Measurements from ENCODE around the gene BEAN1. TPM values are rescaled to one million over a fixed set of nuclear protein-coding genes. Genes with fewer than 3 reads are reported as not detected.

BEAN1 gene
- total RNA-seq, 1 experiment from 2014 or later, result 1.9 TPM

GRCh38 chr16:66519482-66520373 lies 92.6 kb downstream of the BEAN1 start:
- H3F3A ChIP-seq (ENCODE audit: low read length, unreplicated experiment), result no peaks in the 10 kb centered on the region
- no peaks in the 10 kb centered on the region for H3K9me3 ChIP-seq (ENCODE audit: low read length)
- H3K9me2 ChIP-seq (replicated peaks; ENCODE audit: low read length), result no peaks in the 10 kb centered on the region
- H2AFZ ChIP-seq (ENCODE audit: low read length), result no peak overlapping the region
- H3K4me1 ChIP-seq (ENCODE audit: insufficient read depth, low read length), result peaks cover 34% of the 10 kb centered on the region
- DNase-seq, result no peak
- H3K4me3 ChIP-seq (ENCODE audit: low read length), result no peak overlapping the region
- intact Hi-C loops (cut with micrococcal nuclease), result no loop called here
- ATAC-seq, result no peak
- H3K27ac ChIP-seq (ENCODE audit: low read length), result no peak overlapping the region
- H3K79me2 ChIP-seq (ENCODE audit: low read length), result no peaks in the 10 kb centered on the region
- no peak overlapping the region for H3K9ac ChIP-seq (ENCODE audit: low read length)
- no peak overlapping the region for H3K4me2 ChIP-seq (ENCODE audit: low read length)
- no peaks in the 10 kb centered on the region for H3K27me3 ChIP-seq (ENCODE audit: low read length)
- no peaks in the 10 kb centered on the region for H4K20me1 ChIP-seq (ENCODE audit: low read length)
- ChIA-PET POLR2A (ENCODE audit: unreplicated experiment) (no interaction called here), CTCF (no interaction called here)
- BruUV-seq (replicated peaks), result no TSS peak
- H3K36me3 ChIP-seq (ENCODE audit: low read depth, low read length), result no peaks in the 10 kb centered on the region
- TF ChIP-seq EZH2 (IDR thresholded peaks at IDR 0.05; ENCODE audit: low read length, unreplicated experiment), result no peak
- TF ChIP-seq EZH2phosphoT487 (IDR thresholded peaks at IDR 0.05; ENCODE audit: borderline replicate concordance, low read length), result no peak
- TF ChIP-seq CTCF (conservative IDR thresholded peaks at IDR 0.05; ENCODE audit: low read depth, low read length), result no peak

- Histone ChIP-seq H3K79me2 (ENCODE audit: low read length) (no peaks in the 10 kb centered on the region), H3K4me2 (ENCODE audit: low read length) (no peak overlapping the region), H3K9me2 (replicated peaks; ENCODE audit: low read length) (no peaks in the 10 kb centered on the region), H3F3A (ENCODE audit: low read length, unreplicated experiment) (no peaks in the 10 kb centered on the region), H3K4me1 (ENCODE audit: insufficient read depth, low read length) (peaks cover 34% of the 10 kb centered on the region), H4K20me1 (ENCODE audit: low read length) (no peaks in the 10 kb centered on the region), H3K27me3 (ENCODE audit: low read length) (no peaks in the 10 kb centered on the region), H2AFZ (ENCODE audit: low read length) (no peak overlapping the region), H3K36me3 (ENCODE audit: low read depth, low read length) (no peaks in the 10 kb centered on the region), H3K9ac (ENCODE audit: low read length) (no peak overlapping the region), H3K4me3 (ENCODE audit: low read length) (no peak overlapping the region), H3K27ac (ENCODE audit: low read length) (no peak overlapping the region), H3K9me3 (ENCODE audit: low read length) (no peaks in the 10 kb centered on the region)
- DNase-seq (no peak), ATAC-seq (no peak)
- ChIA-PET POLR2A (ENCODE audit: unreplicated experiment) (no interaction called here), CTCF (no interaction called here)
- no TSS peak for BruUV-seq (replicated peaks)
- intact Hi-C loops (cut with micrococcal nuclease), result no loop called here
- TF ChIP-seq CTCF (conservative IDR thresholded peaks at IDR 0.05; ENCODE audit: low read depth, low read length) (no peak), EZH2phosphoT487 (IDR thresholded peaks at IDR 0.05; ENCODE audit: borderline replicate concordance, low read length) (no peak)
Measured at GRCh38 chr16:66520406-66521170, 93.5 kb downstream of the BEAN1 start.

Measured in PC-3 (cell line).